Measurements from ENCODE around the gene MRPS17. TPM values are rescaled to one million over a fixed set of nuclear protein-coding genes. Genes with fewer than 3 reads are reported as not detected.

The MRPS17 gene
- total and polyA plus RNA-seq, 10 of the 15 experiments (the other 5 are each of a cell fraction or from before 2014, with no cell fraction given), result 18.7 to 74.5 (median 29.2) TPM

DNA sequence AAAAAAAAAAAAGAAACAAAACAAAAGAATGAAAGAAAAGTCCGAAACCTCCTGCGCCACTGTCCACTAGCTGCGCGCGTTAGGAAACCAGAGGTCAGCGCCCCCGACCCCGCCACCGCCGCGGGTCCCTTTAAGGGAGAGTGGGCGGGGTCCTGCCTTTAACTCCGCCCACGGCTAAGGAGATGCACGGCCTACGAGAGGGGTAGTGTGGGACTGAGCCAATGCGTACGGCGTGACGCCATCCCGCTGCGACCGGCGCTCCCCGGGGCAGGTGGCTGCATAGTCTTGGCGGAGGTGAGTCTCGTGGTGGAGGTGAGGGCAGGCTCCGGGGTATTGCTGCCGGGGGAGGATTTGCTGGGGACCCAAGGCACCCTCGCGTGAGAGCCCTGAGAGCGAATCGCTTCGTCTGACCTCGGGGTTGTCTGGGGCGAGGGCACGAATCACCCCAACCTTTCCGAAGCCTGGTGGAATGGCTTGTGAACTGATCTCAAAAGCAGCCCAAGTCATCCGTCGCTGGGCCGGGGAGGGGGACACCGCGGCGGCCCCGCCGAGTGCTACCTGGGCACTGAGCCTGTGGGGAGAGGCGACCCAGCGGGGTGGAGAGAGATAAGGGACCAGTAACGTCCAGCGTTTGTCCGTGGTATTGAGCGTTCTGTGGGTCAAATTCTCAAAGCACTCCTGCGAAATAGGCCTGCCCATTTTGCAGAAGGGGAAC is at the start of gene MRPS17 (continued):
- TF ChIP-seq IRF3 (IDR thresholded peaks at IDR 0.05), result no peak
- no peak for TF ChIP-seq WRNIP1 (IDR thresholded peaks at IDR 0.05; ENCODE audit: borderline replicate concordance, low read depth, low read length)
- no peak for TF ChIP-seq NR2C2 (IDR thresholded peaks at IDR 0.05; ENCODE audit: borderline replicate concordance, control insufficient read depth, insufficient read length, low read depth)
- peak; percentile 57; the same call in 1 of the 2 replicates for TF ChIP-seq CHD2 (IDR thresholded peaks at IDR 0.05; ENCODE audit: borderline replicate concordance, low read depth, low read length)
- TF ChIP-seq MAX (IDR thresholded peaks at IDR 0.05; ENCODE audit: low read depth, low read length), result peak; percentile 88
- TF ChIP-seq NFXL1 (IDR thresholded peaks at IDR 0.05; ENCODE audit: borderline replicate concordance), result no peak
- TF ChIP-seq IRF4 (IDR thresholded peaks at IDR 0.05; ENCODE audit: low read depth, low read length), result no peak
- TF ChIP-seq CBX3 (IDR thresholded peaks at IDR 0.05; ENCODE audit: borderline replicate concordance, low read depth), result no peak
- TF ChIP-seq, protein P1, sequence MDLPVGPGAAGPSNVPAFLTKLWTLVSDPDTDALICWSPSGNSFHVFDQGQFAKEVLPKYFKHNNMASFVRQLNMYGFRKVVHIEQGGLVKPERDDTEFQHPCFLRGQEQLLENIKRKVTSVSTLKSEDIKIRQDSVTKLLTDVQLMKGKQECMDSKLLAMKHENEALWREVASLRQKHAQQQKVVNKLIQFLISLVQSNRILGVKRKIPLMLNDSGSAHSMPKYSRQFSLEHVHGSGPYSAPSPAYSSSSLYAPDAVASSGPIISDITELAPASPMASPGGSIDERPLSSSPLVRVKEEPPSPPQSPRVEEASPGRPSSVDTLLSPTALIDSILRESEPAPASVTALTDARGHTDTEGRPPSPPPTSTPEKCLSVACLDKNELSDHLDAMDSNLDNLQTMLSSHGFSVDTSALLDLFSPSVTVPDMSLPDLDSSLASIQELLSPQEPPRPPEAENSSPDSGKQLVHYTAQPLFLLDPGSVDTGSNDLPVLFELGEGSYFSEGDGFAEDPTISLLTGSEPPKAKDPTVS (IDR thresholded peaks at IDR 0.05; ENCODE audit: low read depth, low read length), result 0 out of 2 replicates have a peak, but pooled peaks have one; percentile 12
- TF ChIP-seq JUND (IDR thresholded peaks at IDR 0.05; ENCODE audit: low read depth, low read length), result no peak
- TF ChIP-seq CBX5 (IDR thresholded peaks at IDR 0.05; ENCODE audit: low read depth), result 0 out of 2 replicates have a peak, but pooled peaks have one; percentile 16
- no peak for TF ChIP-seq STAT1 (conservative IDR thresholded peaks at IDR 0.05)
- TF ChIP-seq ZBED1 (IDR thresholded peaks at IDR 0.05; ENCODE audit: borderline replicate concordance), result no peak
- TF ChIP-seq, protein P2, sequence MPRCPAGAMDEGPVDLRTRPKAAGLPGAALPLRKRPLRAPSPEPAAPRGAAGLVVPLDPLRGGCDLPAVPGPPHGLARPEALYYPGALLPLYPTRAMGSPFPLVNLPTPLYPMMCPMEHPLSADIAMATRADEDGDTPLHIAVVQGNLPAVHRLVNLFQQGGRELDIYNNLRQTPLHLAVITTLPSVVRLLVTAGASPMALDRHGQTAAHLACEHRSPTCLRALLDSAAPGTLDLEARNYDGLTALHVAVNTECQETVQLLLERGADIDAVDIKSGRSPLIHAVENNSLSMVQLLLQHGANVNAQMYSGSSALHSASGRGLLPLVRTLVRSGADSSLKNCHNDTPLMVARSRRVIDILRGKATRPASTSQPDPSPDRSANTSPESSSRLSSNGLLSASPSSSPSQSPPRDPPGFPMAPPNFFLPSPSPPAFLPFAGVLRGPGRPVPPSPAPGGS (IDR thresholded peaks at IDR 0.05; ENCODE audit: borderline replicate concordance, insufficient read depth, low read depth, low read length, poor library complexity, severe bottlenecking), result no peak
- TF ChIP-seq, protein P3, sequence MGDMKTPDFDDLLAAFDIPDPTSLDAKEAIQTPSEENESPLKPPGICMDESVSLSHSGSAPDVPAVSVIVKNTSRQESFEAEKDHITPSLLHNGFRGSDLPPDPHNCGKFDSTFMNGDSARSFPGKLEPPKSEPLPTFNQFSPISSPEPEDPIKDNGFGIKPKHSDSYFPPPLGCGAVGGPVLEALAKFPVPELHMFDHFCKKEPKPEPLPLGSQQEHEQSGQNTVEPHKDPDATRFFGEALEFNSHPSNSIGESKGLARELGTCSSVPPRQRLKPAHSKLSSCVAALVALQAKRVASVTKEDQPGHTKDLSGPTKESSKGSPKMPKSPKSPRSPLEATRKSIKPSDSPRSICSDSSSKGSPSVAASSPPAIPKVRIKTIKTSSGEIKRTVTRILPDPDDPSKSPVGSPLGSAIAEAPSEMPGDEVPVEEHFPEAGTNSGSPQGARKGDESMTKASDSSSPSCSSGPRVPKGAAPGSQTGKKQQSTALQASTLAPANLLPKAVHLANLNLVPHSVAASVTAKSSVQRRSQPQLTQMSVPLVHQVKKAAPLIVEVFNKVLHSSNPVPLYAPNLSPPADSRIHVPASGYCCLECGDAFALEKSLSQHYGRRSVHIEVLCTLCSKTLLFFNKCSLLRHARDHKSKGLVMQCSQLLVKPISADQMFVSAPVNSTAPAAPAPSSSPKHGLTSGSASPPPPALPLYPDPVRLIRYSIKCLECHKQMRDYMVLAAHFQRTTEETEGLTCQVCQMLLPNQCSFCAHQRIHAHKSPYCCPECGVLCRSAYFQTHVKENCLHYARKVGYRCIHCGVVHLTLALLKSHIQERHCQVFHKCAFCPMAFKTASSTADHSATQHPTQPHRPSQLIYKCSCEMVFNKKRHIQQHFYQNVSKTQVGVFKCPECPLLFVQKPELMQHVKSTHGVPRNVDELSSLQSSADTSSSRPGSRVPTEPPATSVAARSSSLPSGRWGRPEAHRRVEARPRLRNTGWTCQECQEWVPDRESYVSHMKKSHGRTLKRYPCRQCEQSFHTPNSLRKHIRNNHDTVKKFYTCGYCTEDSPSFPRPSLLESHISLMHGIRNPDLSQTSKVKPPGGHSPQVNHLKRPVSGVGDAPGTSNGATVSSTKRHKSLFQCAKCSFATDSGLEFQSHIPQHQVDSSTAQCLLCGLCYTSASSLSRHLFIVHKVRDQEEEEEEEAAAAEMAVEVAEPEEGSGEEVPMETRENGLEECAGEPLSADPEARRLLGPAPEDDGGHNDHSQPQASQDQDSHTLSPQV (IDR thresholded peaks at IDR 0.05), result no peak
- TF ChIP-seq, protein P4, sequence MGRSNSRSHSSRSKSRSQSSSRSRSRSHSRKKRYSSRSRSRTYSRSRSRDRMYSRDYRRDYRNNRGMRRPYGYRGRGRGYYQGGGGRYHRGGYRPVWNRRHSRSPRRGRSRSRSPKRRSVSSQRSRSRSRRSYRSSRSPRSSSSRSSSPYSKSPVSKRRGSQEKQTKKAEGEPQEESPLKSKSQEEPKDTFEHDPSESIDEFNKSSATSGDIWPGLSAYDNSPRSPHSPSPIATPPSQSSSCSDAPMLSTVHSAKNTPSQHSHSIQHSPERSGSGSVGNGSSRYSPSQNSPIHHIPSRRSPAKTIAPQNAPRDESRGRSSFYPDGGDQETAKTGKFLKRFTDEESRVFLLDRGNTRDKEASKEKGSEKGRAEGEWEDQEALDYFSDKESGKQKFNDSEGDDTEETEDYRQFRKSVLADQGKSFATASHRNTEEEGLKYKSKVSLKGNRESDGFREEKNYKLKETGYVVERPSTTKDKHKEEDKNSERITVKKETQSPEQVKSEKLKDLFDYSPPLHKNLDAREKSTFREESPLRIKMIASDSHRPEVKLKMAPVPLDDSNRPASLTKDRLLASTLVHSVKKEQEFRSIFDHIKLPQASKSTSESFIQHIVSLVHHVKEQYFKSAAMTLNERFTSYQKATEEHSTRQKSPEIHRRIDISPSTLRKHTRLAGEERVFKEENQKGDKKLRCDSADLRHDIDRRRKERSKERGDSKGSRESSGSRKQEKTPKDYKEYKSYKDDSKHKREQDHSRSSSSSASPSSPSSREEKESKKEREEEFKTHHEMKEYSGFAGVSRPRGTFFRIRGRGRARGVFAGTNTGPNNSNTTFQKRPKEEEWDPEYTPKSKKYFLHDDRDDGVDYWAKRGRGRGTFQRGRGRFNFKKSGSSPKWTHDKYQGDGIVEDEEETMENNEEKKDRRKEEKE (IDR thresholded peaks at IDR 0.05), result no peak
- no peak for TF ChIP-seq SUPT20H (IDR thresholded peaks at IDR 0.05; ENCODE audit: borderline replicate concordance, control insufficient read depth, low read depth, low read length)
